Keratinocyte (primary cell): ENCODE measurements around the gene PPP2R5C.

ENCODE experiments used
- CTCF ChIP-seq, 3 experiments: IDR thresholded peaks in 1 of 3; conservative IDR thresholded peaks in 1 of 3; optimal IDR thresholded peaks in 1 of 3; 2 replicates in 2 of 3; 3 replicates in 1 of 3; pipeline versions ENCODE3 to v1.5.1; 2011; ENCODE audit warnings: low read length in 3 of 3, mild to moderate bottlenecking in 3 of 3, moderate library complexity in 2 of 3, control low read depth in 1 of 3, inconsistent platforms in 1 of 3; ENCODE audit not compliant: insufficient read depth in 2 of 3; ENCODE audit errors: extremely low read depth in 1 of 3
- EZH2 ChIP-seq: IDR thresholded peaks from one replicate; pipeline ENCODE4 v1.6.1; 2012; ENCODE audit warnings: inconsistent platforms, mild to moderate bottlenecking, low read length, moderate library complexity

- TF ChIP-seq EZH2, result no peak
- no peak for TF ChIP-seq CTCF (optimal IDR thresholded peaks at IDR 0.05 in 1 of 3, IDR thresholded peaks at IDR 0.05 in 1 of 3, conservative IDR thresholded peaks at IDR 0.05 in 1 of 3; ENCODE audit: extremely low read depth in 1 of 3, insufficient read depth in 2 of 3, low read length in 3 of 3)
Measured at GRCh38 chr14:101897326-101897725, 135.8 kb downstream of the PPP2R5C start.
